ENCODE data around the gene REPS1. TPM values are rescaled to one million over a fixed set of nuclear protein-coding genes. Genes with fewer than 3 reads are reported as not detected.

The REPS1 gene
- total and polyA plus RNA-seq, 2 of the 13 experiments (the other 11 are each of a cell fraction or from before 2014, with no cell fraction given): 36.4 to 38.3 TPM

- TF ChIP-seq ZNF12 (CRISPR knock-in tag; IDR thresholded peaks at IDR 0.05) (0 out of 2 replicates have a peak, but pooled peaks have one; percentile 40), ZZZ3 (CRISPR knock-in tag; IDR thresholded peaks at IDR 0.05; ENCODE audit: borderline replicate concordance) (peak; percentile 87; the same call in 1 of the 2 replicates), ZNF792 (CRISPR knock-in tag; IDR thresholded peaks at IDR 0.05) (peak; percentile 93), ZNF549 (CRISPR knock-in tag; IDR thresholded peaks at IDR 0.05) (no peak), TCF7 (IDR thresholded peaks at IDR 0.05; ENCODE audit: low read depth) (no peak), ZNF713 (CRISPR knock-in tag; IDR thresholded peaks at IDR 0.05) (peak; percentile 94; the same call in 1 of the 2 replicates), LCORL (IDR thresholded peaks at IDR 0.05) (no peak), LCORL (CRISPR knock-in tag; IDR thresholded peaks at IDR 0.05) (peak; percentile 88; the same call in 1 of the 2 replicates), ZNF557 (CRISPR knock-in tag; IDR thresholded peaks at IDR 0.05) (no peak; the same call in 1 of the 2 replicates), SYNCRIP (IDR thresholded peaks at IDR 0.05; ENCODE audit: insufficient read depth, low read depth, low read length) (no peak), MLXIP (CRISPR knock-in tag; IDR thresholded peaks at IDR 0.05; ENCODE audit: borderline replicate concordance) (peak; percentile 56; the same call in 1 of the 2 replicates), SPEN (CRISPR knock-in tag; IDR thresholded peaks at IDR 0.05; ENCODE audit: low read depth) (peak; percentile 93), ZNF598 (CRISPR knock-in tag; IDR thresholded peaks at IDR 0.05; ENCODE audit: borderline replicate concordance) (peak; percentile 56; the same call in 1 of the 2 replicates), ZNF800 (CRISPR knock-in tag; IDR thresholded peaks at IDR 0.05) (0 out of 2 replicates have a peak, but pooled peaks have one; percentile 67), ZNF232 (CRISPR knock-in tag; IDR thresholded peaks at IDR 0.05; ENCODE audit: borderline replicate concordance) (peak; percentile 76), ZNF770 (CRISPR knock-in tag; IDR thresholded peaks at IDR 0.05) (peak; percentile 82), ZNF143 (CRISPR knock-in tag; IDR thresholded peaks at IDR 0.05) (no peak), ZNF280D (CRISPR knock-in tag; IDR thresholded peaks at IDR 0.05) (peak; percentile 79), ZNF20 (CRISPR knock-in tag; IDR thresholded peaks at IDR 0.05) (peak; percentile 83; the same call in 1 of the 2 replicates), PITX1 (CRISPR knock-in tag; IDR thresholded peaks at IDR 0.05) (peak; percentile 66)
Observed at GRCh38 chr6:138987643-138988468, at the start of gene REPS1 (continued).
